Mammary epithelial cell (primary cell): Measurements from ENCODE around the gene GTF2F2.

Experiments
- CTCF ChIP-seq, 2 donors: IDR thresholded peaks in 1 of 2; conservative IDR thresholded peaks in 1 of 2; 2 replicates each; pipeline ENCODE4 v1.5.1; 2011 to 2012; ENCODE audit warnings: inconsistent platforms in 2 of 2, low read length in 2 of 2, mild to moderate bottlenecking in 2 of 2, control low read depth in 1 of 2, low read depth in 1 of 2; ENCODE audit not compliant: insufficient read depth in 1 of 2; ENCODE audit errors: extremely low read depth in 1 of 2
- EZH2 ChIP-seq: IDR thresholded peaks from 2 replicates; pipeline ENCODE4 v1.6.1; 2012; ENCODE audit warnings: low read length, inconsistent platforms, borderline replicate concordance

- TF ChIP-seq CTCF (conservative IDR thresholded peaks at IDR 0.05 in 1 of 2, IDR thresholded peaks at IDR 0.05 in 1 of 2; ENCODE audit: extremely low read depth in 1 of 2, insufficient read depth in 1 of 2, low read depth in 1 of 2, low read length in 2 of 2) (no peak), EZH2 (no peak)
Measured at GRCh38 chr13:45255247-45255987, 135.1 kb downstream of the GTF2F2 start.
